NB4 (cell line): ENCODE measurements around the gene SPEG.
A peak's percentile ranks its signal among the peaks of the same experiment; 100 is the strongest.

Experiments used
- DNase-seq: peaks from one replicate; pipeline ENCODE4 v3.0.0; 2010; ENCODE audit warnings: low read depth
- H3K4me3 ChIP-seq: one replicate; pipeline ENCODE4 v1.5.1; 2011; ENCODE audit warnings: mild to moderate bottlenecking, low read depth, low read length, moderate library complexity
- MYC ChIP-seq: IDR thresholded peaks from 2 replicates; pipeline ENCODE4 v1.6.1; 2011; ENCODE audit warnings: low read depth, low read length
- POLR2A ChIP-seq: IDR thresholded peaks from 2 replicates; pipeline ENCODE4 v1.6.1; 2011; ENCODE audit warnings: mild to moderate bottlenecking; ENCODE audit not compliant: insufficient read length; ENCODE audit errors: extremely low read depth
- TF ChIP-seq, protein P1 (sequence below): IDR thresholded peaks from 2 replicates; pipeline ENCODE4 v1.6.1; 2011; ENCODE audit warnings: low read depth, low read length
- TF ChIP-seq, protein P2 (sequence below): IDR thresholded peaks from one replicate; pipeline ENCODE4 v1.5.1; 2012; ENCODE audit warnings: low read depth, low read length

SPEG gene

DNA sequence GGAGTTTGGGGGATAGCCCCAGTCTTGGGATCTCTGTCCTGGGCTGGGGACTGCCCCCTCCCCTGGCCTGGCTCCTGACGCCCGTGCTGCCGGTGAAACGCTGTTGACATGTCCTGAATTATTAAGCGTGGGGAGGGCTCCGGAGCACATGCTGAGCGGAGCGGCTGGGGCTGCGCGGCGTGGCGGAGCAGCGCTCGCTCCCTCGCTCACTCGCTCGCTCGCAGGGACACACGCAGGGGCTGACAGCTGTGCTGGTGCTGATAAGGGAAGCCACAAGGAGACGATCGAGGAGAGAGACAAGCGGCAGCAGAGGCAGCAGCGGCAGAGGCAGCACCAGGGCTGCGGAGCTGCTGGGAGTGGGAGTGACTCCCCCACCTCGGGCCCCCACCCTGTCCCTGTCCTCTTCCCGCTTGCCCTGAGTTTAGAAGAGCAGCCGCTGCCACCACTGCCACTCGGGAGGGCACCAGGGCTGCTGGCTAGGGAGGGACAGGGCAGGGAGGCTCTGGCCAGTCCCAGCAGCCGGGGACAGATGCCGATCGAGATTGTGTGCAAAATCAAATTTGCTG lies 79.6 kb downstream of the SPEG start, which contains the start of gene ASIC4:
TSS of gene ASIC4 (plus strand) at position 287 of the 566 bp plus-strand sequence. CDS start at position 530, 243 bp downstream.
- H3K4me3 ChIP-seq, result no peak within 1 kb of the TSS
- TF ChIP-seq, protein P1, sequence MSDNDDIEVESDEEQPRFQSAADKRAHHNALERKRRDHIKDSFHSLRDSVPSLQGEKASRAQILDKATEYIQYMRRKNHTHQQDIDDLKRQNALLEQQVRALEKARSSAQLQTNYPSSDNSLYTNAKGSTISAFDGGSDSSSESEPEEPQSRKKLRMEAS, result peak; percentile 73
- TF ChIP-seq, protein P2, sequence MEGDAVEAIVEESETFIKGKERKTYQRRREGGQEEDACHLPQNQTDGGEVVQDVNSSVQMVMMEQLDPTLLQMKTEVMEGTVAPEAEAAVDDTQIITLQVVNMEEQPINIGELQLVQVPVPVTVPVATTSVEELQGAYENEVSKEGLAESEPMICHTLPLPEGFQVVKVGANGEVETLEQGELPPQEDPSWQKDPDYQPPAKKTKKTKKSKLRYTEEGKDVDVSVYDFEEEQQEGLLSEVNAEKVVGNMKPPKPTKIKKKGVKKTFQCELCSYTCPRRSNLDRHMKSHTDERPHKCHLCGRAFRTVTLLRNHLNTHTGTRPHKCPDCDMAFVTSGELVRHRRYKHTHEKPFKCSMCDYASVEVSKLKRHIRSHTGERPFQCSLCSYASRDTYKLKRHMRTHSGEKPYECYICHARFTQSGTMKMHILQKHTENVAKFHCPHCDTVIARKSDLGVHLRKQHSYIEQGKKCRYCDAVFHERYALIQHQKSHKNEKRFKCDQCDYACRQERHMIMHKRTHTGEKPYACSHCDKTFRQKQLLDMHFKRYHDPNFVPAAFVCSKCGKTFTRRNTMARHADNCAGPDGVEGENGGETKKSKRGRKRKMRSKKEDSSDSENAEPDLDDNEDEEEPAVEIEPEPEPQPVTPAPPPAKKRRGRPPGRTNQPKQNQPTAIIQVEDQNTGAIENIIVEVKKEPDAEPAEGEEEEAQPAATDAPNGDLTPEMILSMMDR, result no peak
- TF ChIP-seq POLR2A (no peak), MYC (peak; percentile 83)
- DNase-seq, result peak; percentile 69

DNA sequence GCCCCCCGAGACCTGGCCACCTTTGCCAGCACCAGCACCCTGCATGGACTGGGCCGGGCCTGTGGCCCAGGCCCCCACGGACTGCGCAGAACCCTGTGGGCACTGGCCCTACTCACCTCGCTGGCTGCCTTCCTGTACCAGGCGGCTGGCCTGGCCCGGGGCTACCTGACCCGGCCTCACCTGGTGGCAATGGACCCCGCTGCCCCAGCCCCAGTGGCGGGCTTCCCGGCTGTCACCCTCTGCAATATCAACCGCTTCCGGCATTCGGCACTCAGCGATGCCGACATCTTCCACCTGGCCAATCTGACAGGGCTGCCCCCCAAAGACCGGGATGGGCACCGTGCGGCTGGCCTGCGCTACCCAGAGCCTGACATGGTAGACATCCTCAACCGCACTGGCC lies 80.2 kb downstream of the SPEG start:
- DNase-seq, result no peak
- no peak overlapping the region for H3K4me3 ChIP-seq
- TF ChIP-seq, protein P2, result no peak
- TF ChIP-seq POLR2A (no peak), MYC (no peak)
- TF ChIP-seq, protein P1, result no peak

DNA sequence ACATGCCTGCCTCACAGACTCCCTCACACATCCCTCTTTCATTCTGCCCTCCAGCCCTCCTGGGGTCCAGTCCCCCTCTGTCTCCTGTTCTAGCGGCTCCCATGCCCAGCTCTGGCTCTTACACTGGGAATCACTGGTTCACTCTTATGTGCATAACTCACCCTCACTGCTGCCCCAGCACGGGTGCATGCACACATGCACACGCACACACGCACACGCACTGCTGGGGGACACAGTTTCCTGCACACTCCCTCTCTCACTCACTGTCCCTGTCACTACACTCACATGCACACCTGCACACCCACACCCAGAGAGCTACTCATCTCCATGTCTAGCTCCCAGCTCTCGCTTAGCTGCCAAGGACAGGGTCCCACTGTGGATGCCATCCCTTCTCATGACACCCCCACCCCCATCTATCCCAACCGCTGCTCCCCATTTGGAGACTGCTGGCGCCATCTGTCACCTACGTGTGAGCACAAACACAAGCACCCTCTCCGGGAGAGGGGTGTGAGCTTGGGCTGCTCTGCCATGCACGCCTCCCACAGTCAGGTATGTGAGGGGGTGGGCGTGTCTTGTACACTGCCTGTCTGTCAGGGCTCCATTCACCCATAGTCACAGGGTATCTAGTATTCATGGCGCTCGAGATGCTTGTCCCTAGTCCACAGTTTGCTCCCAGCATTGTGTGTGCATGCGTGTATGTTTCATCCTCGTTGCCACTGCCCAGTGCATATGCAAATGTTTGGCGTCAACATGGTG lies 81.4 kb downstream of the SPEG start:
- H3K4me3 ChIP-seq, result no peak overlapping the region
- no peak for TF ChIP-seq POLR2A
- TF ChIP-seq MYC, result no peak
- TF ChIP-seq, protein P1, result no peak
- TF ChIP-seq, protein P2, result no peak
- DNase-seq, result no peak

DNA sequence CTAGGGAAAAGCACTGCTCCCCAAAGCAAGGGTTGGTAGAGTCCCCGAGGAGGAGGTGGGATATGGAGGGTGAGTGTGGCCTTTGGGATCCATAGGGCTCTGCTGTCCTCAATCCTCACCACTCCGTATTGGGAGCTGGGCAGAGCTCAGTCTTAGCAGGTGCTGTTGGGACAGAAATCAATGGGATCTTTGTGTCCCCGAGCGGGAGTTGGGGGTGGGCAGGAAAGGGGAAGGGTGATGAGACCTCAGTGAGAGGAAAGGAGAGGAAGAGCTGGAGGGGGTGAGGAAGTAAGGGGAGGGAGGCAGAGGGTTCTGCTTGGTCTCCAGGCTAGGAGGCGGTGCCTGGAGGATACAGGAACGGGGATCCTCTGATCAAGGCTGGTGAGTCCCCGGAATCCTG lies 82.2 kb downstream of the SPEG start:
- TF ChIP-seq, protein P2, result no peak
- no peak for TF ChIP-seq MYC
- TF ChIP-seq, protein P1, result no peak
- TF ChIP-seq POLR2A, result no peak
- no peak for DNase-seq

DNA sequence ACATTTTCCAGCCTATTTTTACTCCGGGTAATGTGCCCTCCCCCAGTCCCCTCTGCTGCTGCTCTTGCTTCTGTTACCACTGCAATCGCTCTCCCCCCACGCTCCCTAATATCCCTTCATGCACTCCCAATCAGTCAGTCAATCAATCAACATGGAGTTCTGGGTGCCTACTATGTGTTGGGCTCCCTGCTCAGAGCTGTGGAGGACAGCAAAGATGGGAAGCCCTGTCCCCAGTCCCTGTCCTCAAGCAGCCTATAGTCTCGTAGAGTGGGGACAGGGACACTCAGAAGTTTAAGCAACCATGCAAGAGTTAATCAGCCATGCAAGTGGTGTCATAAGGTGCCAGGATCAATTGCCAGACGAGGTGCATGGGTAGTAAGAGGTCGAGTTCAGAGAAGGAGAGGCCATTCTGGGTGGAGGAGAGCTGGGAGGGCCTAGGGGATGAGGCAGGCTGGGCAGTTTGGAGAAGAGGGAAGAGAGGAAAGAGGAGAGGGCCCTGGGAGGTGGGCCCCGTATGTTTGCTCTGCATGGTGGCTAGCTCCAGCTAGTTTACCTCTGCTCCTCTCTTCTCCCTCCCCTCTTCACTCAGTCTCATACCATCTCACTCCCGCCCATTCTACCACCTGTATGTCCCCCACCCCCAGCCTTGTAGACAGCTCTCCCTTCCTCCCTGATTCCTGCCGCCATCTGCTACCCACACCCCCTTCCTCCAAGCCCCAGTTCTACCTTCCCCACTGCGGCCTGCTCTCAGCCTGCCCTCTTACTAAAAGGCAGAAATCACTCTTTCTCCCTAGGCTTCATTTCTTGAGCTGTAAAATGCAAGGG lies 83.5 kb downstream of the SPEG start:
- DNase-seq, result no peak
- no peak overlapping the region for H3K4me3 ChIP-seq
- no peak for TF ChIP-seq POLR2A
- TF ChIP-seq, protein P2, result no peak
- no peak for TF ChIP-seq MYC
- TF ChIP-seq, protein P1, result no peak

More for the DNA sequence above, 82.2 kb downstream of the SPEG start:
- H3K4me3 ChIP-seq, result no peak overlapping the region
